ENCODE data around the gene VTI1A.

- TF ChIP-seq CTCF (IDR thresholded peaks at IDR 0.05; ENCODE audit: poor library complexity, severe bottlenecking) (no peak), RAD21 (conservative IDR thresholded peaks at IDR 0.05) (no peak), POLR2AphosphoS5 (IDR thresholded peaks at IDR 0.05) (no peak), SMC3 (conservative IDR thresholded peaks at IDR 0.05; ENCODE audit: poor library complexity) (no peak)
Measured at GRCh38 chr10:112857493-112857892, 410.5 kb downstream of the VTI1A start.
